GM12875 (cell line): ENCODE results near the gene SKAP1.

Experiments used
- H3K4me3 ChIP-seq: one replicate; pipeline ENCODE4 v1.5.1; 2011; ENCODE audit warnings: low read depth, low read length, control low read depth
- CTCF ChIP-seq: IDR thresholded peaks from 2 replicates; pipeline ENCODE4 v1.5.1; 2011; ENCODE audit warnings: low read depth, mild to moderate bottlenecking, control low read depth, inconsistent platforms, low read length, moderate library complexity, borderline replicate concordance; ENCODE audit not compliant: insufficient read depth

The SKAP1 gene

GRCh38 chr17:48150597-48151001, 279.4 kb downstream of the SKAP1 start:
- H3K4me3 ChIP-seq: no peak overlapping the region
- TF ChIP-seq CTCF: no peak

GRCh38 chr17:48149787-48150463, 280.1 kb downstream of the SKAP1 start:
- H3K4me3 ChIP-seq: no peak overlapping the region
- TF ChIP-seq CTCF: no peak

- no peak for TF ChIP-seq CTCF
- H3K4me3 ChIP-seq: no peak overlapping the region
These were observed 280.9 kb downstream of the SKAP1 start for GRCh38 chr17:48148854-48149786.

GRCh38 chr17:48148029-48148770, 281.8 kb downstream of the SKAP1 start:
- no peak for TF ChIP-seq CTCF
- no peak overlapping the region for H3K4me3 ChIP-seq

- no peak overlapping the region for H3K4me3 ChIP-seq
- no peak for TF ChIP-seq CTCF
These were observed 284.8 kb downstream of the SKAP1 start for GRCh38 chr17:48144976-48145798.

- TF ChIP-seq CTCF: no peak
These were observed 285.8 kb downstream of the SKAP1 start for GRCh38 chr17:48144231-48144630.

More at GRCh38 chr17:48144231-48144630, 285.8 kb downstream of the SKAP1 start:
- H3K4me3 ChIP-seq: no peak overlapping the region
